HepG2 (cell line): ENCODE results near the gene PKP1. TPM values are rescaled to one million over a fixed set of nuclear protein-coding genes. Genes with fewer than 3 reads are reported as not detected.

Source experiments
- ATAC-seq: fragments of 200-7000 bp; cut with Tn5 transposase; 3 replicates; pipeline ENCODE4 v1.9.1; 2020; ENCODE audit warnings: mild to moderate bottlenecking, moderate library complexity
- BruUV-seq: library from RNA; stranded (reverse); fragments of 400-500 nt; replicated peaks from 2 replicates; lab custom pipeline; 2021; lab: Mats Ljungman, UMichigan
- CTCF ChIA-PET: fragments of 300-600 bp; formaldehyde crosslinking; extraction: SDS; loops from one replicate; lab custom pipeline; 2021; ENCODE audit warnings: low total read pairs, inconsistent platforms, low intra/inter-chr PET ratio; lab: Yijun Ruan, JAX
- POLR2A ChIA-PET: fragments of 350-600 bp; sonication (Branson Sonifier 250); formaldehyde crosslinking; loops from one replicate; lab custom pipeline; 2020; ENCODE audit warnings: antibody characterized with exemption, inconsistent platforms; lab: Yijun Ruan, JAX
- DNase-seq: peaks from one replicate; pipeline ENCODE4 v3.0.0-alpha.2; 2015; ENCODE audit warnings: low spot score
- FAIRE-seq: peaks from 3 replicates; lab custom pipeline; 2011; peaks lifted over from hg19 to GRCh38; lab: Jason Lieb, UNC
- H2AFZ ChIP-seq: one replicate; pipeline ENCODE4 v1.6.1; 2011; ENCODE audit warnings: low read length, inconsistent platforms
- H3K27ac ChIP-seq: fragments of 300-600 bp; 3 replicates; pipeline ENCODE4 v1.8.0; 2011; ENCODE audit warnings: mixed run types, mild to moderate bottlenecking, mixed read lengths, low read length, inconsistent platforms; ENCODE audit not compliant: insufficient read depth; ENCODE audit errors: extremely low read length
- H3K27me3 ChIP-seq, 2 experiments: fragments of 200-600 bp in 1 of 2; 2 replicates in 1 of 2; 3 replicates in 1 of 2; pipeline versions ENCODE4 v1.6.0 to v1.8.0; 2011; ENCODE audit warnings: low read length in 2 of 2, mild to moderate bottlenecking in 2 of 2, moderate library complexity in 2 of 2, inconsistent platforms in 1 of 2; ENCODE audit not compliant: insufficient read depth in 2 of 2, control insufficient read depth in 1 of 2
- H3K36me3 ChIP-seq, 2 experiments: fragments of 200-600 bp in 1 of 2; replicated peaks in 1 of 2; 2 replicates in 1 of 2; 3 replicates in 1 of 2; pipeline versions ENCODE4 v1.5.1 to v1.8.0; 2011; ENCODE audit warnings: low read length in 2 of 2, inconsistent platforms in 1 of 2; ENCODE audit not compliant: insufficient read depth in 2 of 2, control insufficient read depth in 1 of 2
- H3K4me1 ChIP-seq: 2 replicates; pipeline ENCODE4 v1.5.1; 2012; ENCODE audit warnings: low read length, inconsistent platforms; ENCODE audit not compliant: insufficient read depth
- H3K4me2 ChIP-seq: 2 replicates; pipeline ENCODE4 v1.6.0; 2011; ENCODE audit warnings: low read depth, low read length, inconsistent platforms
- H3K4me3 ChIP-seq, 3 experiments: fragments of 200-600 bp in 1 of 3; sonication (generic), shearing (Covaris generic) in 1 of 3; replicated peaks in 1 of 3; 2 replicates each; pipeline ENCODE4 v1.5.1; 2011 to 2016; ENCODE audit warnings: low read length in 3 of 3, inconsistent platforms in 2 of 3, low read depth in 2 of 3, mild to moderate bottlenecking in 2 of 3, control low read depth in 1 of 3, mixed read lengths in 1 of 3; ENCODE audit not compliant: insufficient read depth in 1 of 3
- H3K79me2 ChIP-seq: one replicate; pipeline ENCODE4 v1.6.1; 2011; ENCODE audit warnings: low read length, inconsistent platforms; ENCODE audit not compliant: insufficient read depth
- H3K9ac ChIP-seq: 2 replicates; pipeline ENCODE4 v1.6.0; 2011; ENCODE audit warnings: mild to moderate bottlenecking, low read depth, low read length, inconsistent platforms; ENCODE audit not compliant: insufficient read depth
- H3K9me3 ChIP-seq: 2 replicates; pipeline ENCODE4 v1.5.1; 2012; ENCODE audit warnings: mild to moderate bottlenecking, low read length
- H4K20me1 ChIP-seq: 2 replicates; pipeline ENCODE4 v1.6.0; 2011; ENCODE audit warnings: inconsistent platforms, mild to moderate bottlenecking, low read length, moderate library complexity; ENCODE audit not compliant: insufficient read depth
- ADNP ChIP-seq: sonication (generic); formaldehyde crosslinking; IDR thresholded peaks from 2 replicates; pipeline ENCODE4 v1.4.0; 2020; ENCODE audit warnings: missing genetic modification reagents
- AHR ChIP-seq: IDR thresholded peaks from 2 replicates; pipeline ENCODE4 v1.6.1; 2018; ENCODE audit warnings: missing genetic modification reagents, missing compliant biosample characterization
- BRCA1 ChIP-seq: sonication (generic); formaldehyde crosslinking; IDR thresholded peaks from 2 replicates; pipeline ENCODE4 v1.4.0; 2020; ENCODE audit warnings: missing genetic modification reagents
- E2F5 ChIP-seq: sonication (generic); formaldehyde crosslinking; conservative IDR thresholded peaks from 2 replicates; pipeline ENCODE4 v1.4.0; 2020; ENCODE audit warnings: missing genetic modification reagents
- FOSL1 ChIP-seq: sonication (generic); formaldehyde crosslinking; IDR thresholded peaks from 2 replicates; pipeline ENCODE4 v1.9.0; 2021; ENCODE audit warnings: missing genetic modification reagents, borderline replicate concordance
- FOSL2 ChIP-seq: sonication (generic); formaldehyde crosslinking; IDR thresholded peaks from 2 replicates; pipeline ENCODE4 v1.4.0; 2020; ENCODE audit warnings: missing genetic modification reagents
- HNRNPH1 ChIP-seq: fragments of 200-400 bp; formaldehyde crosslinking; optimal IDR thresholded peaks from 2 replicates; pipeline ENCODE3; 2017; ENCODE audit warnings: mild to moderate bottlenecking, low read depth, low read length
- KLF16 ChIP-seq, 2 experiments: sonication (generic) in 1 of 2; formaldehyde crosslinking in 1 of 2; IDR thresholded peaks; 2 replicates each; pipeline versions ENCODE4 v1.6.1 to v1.8.0; 2016 to 2023; ENCODE audit warnings: missing genetic modification reagents in 2 of 2, missing compliant biosample characterization in 1 of 2
- RBFOX2 ChIP-seq: fragments of 200-400 bp; formaldehyde crosslinking; IDR thresholded peaks from 2 replicates; pipeline ENCODE4 v1.6.1; 2017; ENCODE audit warnings: low read depth, mild to moderate bottlenecking, low read length
- RCOR2 ChIP-seq: IDR thresholded peaks from 2 replicates; pipeline ENCODE4 v1.6.1; 2016; ENCODE audit warnings: missing biosample characterization, missing genetic modification reagents
- RFX1 ChIP-seq: fragments of 450-650 bp; IDR thresholded peaks from 2 replicates; pipeline ENCODE4 v1.6.1; 2017
- TFDP2 ChIP-seq: sonication (generic); formaldehyde crosslinking; IDR thresholded peaks from 2 replicates; pipeline ENCODE4 v1.4.0; 2020; ENCODE audit warnings: missing genetic modification reagents
- U2AF1 ChIP-seq: fragments of 200-400 bp; formaldehyde crosslinking; optimal IDR thresholded peaks from 2 replicates; pipeline ENCODE3; 2017; ENCODE audit warnings: mild to moderate bottlenecking, low read depth, low read length
- ZBTB2 ChIP-seq: sonication (generic); formaldehyde crosslinking; IDR thresholded peaks from 2 replicates; pipeline ENCODE4 v1.8.0; 2022; ENCODE audit warnings: low read depth, missing genetic modification reagents
- ZNF441 ChIP-seq: sonication (generic); formaldehyde crosslinking; IDR thresholded peaks from 2 replicates; pipeline ENCODE4 v1.7.0; 2021; ENCODE audit warnings: missing genetic modification reagents, borderline replicate concordance
- ZNF549 ChIP-seq: sonication (generic); formaldehyde crosslinking; IDR thresholded peaks from 2 replicates; pipeline ENCODE4 v1.5.0; 2020; ENCODE audit warnings: missing genetic modification reagents
- ZNF770 ChIP-seq: sonication (generic); formaldehyde crosslinking; IDR thresholded peaks from 2 replicates; pipeline ENCODE4 v1.5.0; 2020; ENCODE audit warnings: mild to moderate bottlenecking, missing genetic modification reagents
- WGBS: methylation state at CpG from one replicate; pipeline ENCODE4 v1.1.6; 2017; ENCODE audit warnings: low lambda C conversion rate; 5-methylcytosine and 5-hydroxymethylcytosine counted together
- in situ Hi-C: cut with HindIII; loops from 2 replicates; pipeline ENCODE4 v1.10.0; 2017; ENCODE audit warnings: low pct_unique_long_range_greater_than_20kb; ENCODE audit not compliant: extremely low pct_ligation_motif_present
- intact Hi-C: fragments of 100-400 bp; cut with micrococcal nuclease; formaldehyde crosslinking; loops from one replicate; pipeline ENCODE4 v1.10.0; 2022; ENCODE audit not compliant: unreplicated experiment
- polyA plus RNA-seq, 8 experiments: library from polyadenylated mRNA; depleted of rRNA in 3 of 8; stranded (reverse) in 7 of 8; unstranded in 1 of 8; fragments of >200 nt; fragmentation: Illumina TruSeq in 4 of 8; extraction: Trizol in 4 of 8; gene quantifications; 2 replicates each; pipeline versions ENCODE4 v1.2.1 to v1.2.3, GENCODE V29; 2011 to 2016; ENCODE audit warnings: low read depth in 4 of 8, missing spikeins in 1 of 8, mixed read lengths in 1 of 8; ENCODE audit not compliant: insufficient read depth in 1 of 8
- total RNA-seq, 5 experiments: library from RNA; depleted of rRNA; stranded (reverse); fragments of >200 nt; fragmentation: Illumina TruSeq; extraction: Trizol; gene quantifications; 2 replicates each; pipeline ENCODE4 v1.2.3, GENCODE V29; 2016; ENCODE audit warnings: low read depth in 1 of 5
- TF ChIP-seq, protein P1 (sequence below): sonication (generic); formaldehyde crosslinking; IDR thresholded peaks from 2 replicates; pipeline ENCODE4 v1.4.0; 2020; ENCODE audit warnings: missing genetic modification reagents

PKP1 gene
- total and polyA plus RNA-seq, 2 of the 13 experiments (the other 11 are each of a cell fraction or from before 2014, with no cell fraction given) = not detected

DNA sequence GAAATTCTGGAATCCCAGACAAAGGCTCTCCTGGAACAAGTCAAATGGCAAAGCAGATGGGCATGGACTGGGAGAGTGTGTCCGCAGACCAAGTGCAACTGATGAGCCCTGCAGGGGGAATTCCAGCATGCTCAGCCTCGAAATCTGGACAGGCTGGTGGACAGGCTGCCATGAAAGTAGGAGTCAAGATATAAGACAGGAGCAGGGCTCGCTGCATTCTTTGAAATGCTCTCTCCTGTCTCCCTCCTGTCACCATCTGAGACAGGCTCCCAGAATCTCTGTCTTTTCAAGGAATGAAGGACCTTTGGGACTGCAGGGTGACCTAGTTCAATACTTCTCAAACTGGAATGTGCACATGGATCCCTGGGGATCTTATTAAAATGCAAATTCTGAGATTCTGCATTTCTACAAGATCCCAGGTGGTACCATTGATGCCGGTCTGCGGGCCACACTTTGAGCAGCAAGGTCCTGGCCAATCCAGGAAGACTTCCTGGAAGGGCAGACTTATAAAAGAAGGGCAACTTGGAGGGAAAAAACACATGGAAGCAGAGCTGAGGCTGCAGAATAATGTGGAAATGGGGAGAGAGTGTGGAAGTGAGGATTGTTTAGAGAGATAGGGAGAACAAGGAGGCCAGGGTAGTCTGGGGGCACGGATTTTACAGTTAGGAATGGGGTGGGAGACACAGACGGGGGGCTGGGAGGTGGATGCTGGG, 64.3 kb downstream of the PKP1 start:
- no peaks in the 10 kb centered on the region for H4K20me1 ChIP-seq
- no peak overlapping the region for H3K4me3 ChIP-seq
- ChIA-PET CTCF (no interaction called here), POLR2A (no interaction called here)
- H3K4me2 ChIP-seq = no peak overlapping the region
- no peaks in the 10 kb centered on the region for H3K79me2 ChIP-seq
- peaks cover 0 to 8% of the 10 kb centered on the region in 2 experiments; a peak in 3 of 5 replicates for H3K27me3 ChIP-seq
- H3K36me3 ChIP-seq = no peaks in the 10 kb centered on the region
- H3K27ac ChIP-seq = no peak overlapping the region
- BruUV-seq = no TSS peak
- DNase-seq (no peak), FAIRE-seq (no peak), ATAC-seq (no peak)
- H3K9me3 ChIP-seq = no peaks in the 10 kb centered on the region
- H3K4me1 ChIP-seq = no peaks in the 10 kb centered on the region
- no peak overlapping the region for H2AFZ ChIP-seq
- WGBS = 16% methylated on average over 7 of the region's 7 CpGs
- in situ Hi-C loops = no loop called here
- intact Hi-C loops = loop anchor here (2.0 kb wide), 1 partner anchor 93 kb away; no protein-coding TSS in a partner anchor
- H3K9ac ChIP-seq = no peak overlapping the region
- TF ChIP-seq HNRNPH1 (no peak), RBFOX2 (no peak), ZNF770 (CRISPR knock-in tag) (no peak), TFDP2 (CRISPR knock-in tag) (no peak), U2AF1 (no peak), ADNP (CRISPR knock-in tag) (no peak), FOSL1 (CRISPR knock-in tag) (no peak), FOSL2 (CRISPR knock-in tag) (no peak), E2F5 (CRISPR knock-in tag) (no peak), BRCA1 (CRISPR knock-in tag) (no peak), ZNF441 (no peak), RCOR2 (CRISPR knock-in tag) (no peak), ZBTB2 (no peak), ZNF549 (no peak), RFX1 (no peak), KLF16 (CRISPR knock-in tag; IDR thresholded peaks at IDR 0.05) (no peak), AHR (CRISPR knock-in tag) (no peak)
- TF ChIP-seq, protein P1, sequence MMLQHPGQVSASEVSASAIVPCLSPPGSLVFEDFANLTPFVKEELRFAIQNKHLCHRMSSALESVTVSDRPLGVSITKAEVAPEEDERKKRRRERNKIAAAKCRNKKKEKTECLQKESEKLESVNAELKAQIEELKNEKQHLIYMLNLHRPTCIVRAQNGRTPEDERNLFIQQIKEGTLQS (CRISPR knock-in tag) = no peak
